Activated CD4-positive, alpha-beta T cell treated with anti-CD3 and anti-CD28 coated beads for 1 hour (primary cell): ENCODE data around the gene MFAP4.

Experiments
- DNase-seq: peaks from one replicate; pipeline ENCODE4 v3.0.0-alpha.2; 2020

The MFAP4 gene

DNA sequence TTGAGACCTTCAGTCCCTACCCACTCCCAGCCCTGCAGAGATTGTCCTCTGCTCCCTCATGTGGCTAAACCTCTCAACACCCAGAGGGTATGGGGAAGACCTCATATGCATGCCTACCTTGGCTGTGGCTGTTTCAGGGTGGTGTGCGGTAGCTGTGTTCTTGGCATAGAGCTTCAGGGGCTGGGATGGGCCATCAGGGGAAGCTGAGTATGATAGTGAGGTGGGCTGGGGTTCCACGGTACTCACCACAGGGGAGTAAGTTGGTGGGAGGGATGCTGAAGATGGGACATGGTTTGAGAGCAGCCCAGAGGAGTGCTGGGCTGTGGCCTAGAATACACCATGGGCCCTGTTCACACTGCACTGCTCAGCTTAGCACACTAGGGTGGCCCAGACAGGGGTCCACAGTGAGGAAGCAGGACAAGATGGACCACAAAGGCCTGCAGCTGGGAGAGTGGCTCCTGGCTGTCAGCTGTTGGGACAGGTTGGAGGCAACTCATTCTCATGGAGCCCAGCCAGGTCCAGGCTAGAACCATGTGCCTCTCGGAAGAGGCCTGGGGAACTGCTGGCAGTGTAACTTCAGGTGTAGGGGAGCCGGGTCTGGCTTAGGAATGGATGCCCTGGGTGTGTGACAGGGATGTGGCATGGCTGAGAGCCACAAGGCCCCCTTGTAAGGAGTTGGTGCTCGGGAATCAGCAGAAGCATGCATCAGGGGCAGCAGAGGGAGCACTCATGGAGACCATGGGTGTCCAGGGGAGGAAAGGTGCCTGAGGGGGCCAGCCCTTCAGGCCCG, 3.1 kb downstream of the MFAP4 start:
- DNase-seq: no peak

- no peak for DNase-seq
Measured at GRCh38 chr17:19382531-19383444, 4.2 kb downstream of the MFAP4 start.

DNA sequence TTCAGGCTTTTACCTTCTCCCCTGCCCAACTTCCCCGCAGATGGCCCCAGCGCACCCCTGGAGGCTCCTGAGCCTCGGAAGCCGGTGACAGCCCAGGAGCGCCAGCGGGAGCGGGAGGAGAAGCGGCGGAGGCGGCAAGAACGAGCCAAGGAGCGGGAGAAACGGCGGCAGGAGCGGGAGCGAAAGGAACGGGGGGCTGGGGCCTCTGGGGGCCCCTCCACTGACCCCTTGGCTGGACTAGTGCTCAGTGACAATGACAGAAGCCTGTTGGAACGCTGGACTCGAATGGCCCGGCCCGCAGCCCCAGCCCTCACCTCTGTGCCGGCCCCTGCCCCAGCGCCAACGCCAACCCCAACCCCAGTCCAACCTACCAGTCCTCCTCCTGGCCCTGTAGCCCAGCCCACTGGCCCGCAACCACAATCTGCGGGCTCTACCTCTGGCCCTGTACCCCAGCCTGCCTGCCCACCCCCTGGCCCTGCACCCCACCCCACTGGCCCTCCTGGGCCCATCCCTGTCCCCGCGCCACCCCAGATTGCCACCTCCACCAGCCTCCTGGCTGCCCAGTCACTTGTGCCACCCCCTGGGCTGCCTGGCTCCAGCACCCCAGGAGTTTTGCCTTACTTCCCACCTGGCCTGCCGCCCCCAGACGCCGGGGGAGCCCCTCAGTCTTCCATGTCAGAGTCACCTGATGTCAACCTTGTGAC, 5.1 kb downstream of the MFAP4 start:
- DNase-seq: no peak

DNA sequence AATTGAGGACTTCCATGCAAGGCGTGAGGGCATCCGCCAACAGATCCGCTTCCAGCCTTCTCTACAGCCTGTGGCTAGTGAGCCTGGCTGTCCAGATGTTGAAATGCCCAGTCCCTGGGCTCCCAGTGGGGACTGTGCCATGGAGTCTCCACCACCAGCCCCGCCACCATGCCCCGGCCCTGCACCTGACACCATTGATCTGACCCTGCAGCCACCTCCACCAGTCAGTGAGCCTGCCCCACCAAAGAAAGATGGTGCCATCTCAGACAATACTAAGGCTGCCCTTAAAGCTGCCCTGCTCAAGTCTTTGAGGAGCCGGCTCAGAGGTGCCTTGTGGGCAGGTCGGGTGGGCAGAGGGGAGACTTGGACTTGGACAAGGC, 5.6 kb downstream of the MFAP4 start:
- DNase-seq: no peak

- no peak for DNase-seq
Measured at GRCh38 chr17:19380481-19381301, 6.3 kb downstream of the MFAP4 start.

DNA sequence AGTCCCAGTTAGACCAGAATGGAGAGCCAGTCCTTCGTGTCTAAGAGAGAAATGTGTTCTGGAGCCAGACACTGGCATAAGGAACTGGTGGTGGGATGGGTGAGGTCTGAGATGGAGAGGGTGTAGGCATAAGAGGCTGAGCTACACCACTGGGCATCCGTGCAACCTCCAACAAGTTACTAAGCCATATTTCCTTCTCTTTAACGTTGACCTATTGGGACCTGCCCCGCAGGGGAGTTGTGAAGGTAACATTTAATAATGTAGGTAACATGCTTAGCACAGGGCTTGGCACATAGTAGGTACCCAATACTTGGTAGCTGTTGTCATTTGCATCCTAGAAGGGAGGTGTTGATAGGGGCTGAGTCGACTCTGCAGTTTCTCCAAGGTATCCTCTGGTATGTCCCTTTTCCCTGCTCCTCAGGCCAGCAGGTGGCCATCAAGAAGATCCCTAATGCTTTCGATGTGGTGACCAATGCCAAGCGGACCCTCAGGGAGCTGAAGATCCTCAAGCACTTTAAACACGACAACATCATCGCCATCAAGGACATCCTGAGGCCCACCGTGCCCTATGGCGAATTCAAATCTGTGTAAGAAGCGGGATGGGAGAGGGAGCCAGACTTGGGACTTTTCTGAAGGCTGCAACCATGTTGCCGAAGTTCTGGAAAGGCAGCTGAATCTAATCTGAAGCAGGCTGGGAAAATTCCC, 7.5 kb downstream of the MFAP4 start:
- DNase-seq: no peak

- DNase-seq: no peak
Measured at GRCh38 chr17:19378416-19379360, 8.3 kb downstream of the MFAP4 start, which contains the start of gene MAPK7. MAPK7 (plus strand) TSS chr17:19378498; CDS start chr17:19378901, 403 bp downstream.

DNA sequence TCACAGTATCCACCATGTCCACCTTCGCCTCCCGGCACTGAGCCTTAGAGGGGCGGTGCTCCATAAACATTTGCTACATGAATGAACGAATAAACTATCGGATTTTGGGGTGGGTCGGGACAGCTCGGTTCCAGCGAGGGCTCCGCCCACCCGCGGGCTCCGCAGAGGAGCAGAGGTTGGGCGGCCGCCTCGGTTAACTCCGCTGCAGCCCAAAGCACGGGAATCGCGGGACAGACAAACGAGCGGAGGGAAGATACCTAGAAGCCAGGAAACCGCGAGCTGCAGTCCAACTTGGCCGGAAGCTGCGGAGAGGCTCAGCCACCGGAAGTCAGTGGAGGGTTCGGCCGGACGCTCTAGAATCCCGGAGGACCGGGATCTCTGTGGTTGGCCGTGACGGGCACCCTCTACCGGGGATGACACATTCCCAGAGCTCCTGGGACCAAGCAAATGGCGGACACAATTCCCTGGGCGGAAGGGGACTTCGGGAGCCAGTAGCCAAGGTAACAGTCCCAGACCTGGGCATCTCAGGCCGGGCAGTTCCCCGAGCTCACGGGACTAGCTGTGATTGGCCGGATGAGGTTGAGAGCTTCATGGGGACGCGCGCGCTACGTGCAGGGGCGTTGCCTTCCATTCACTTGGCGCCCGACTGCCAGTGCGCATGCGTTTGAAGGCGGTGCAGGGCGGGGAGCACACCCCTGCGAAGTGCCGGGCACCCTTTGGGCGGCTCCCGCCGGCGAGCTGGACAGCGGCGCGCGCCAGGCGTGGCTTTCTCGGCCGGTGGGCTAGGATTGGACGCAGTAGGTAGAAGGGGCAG, 9.2 kb downstream of the MFAP4 start:
- peak; percentile 89 for DNase-seq

DNA sequence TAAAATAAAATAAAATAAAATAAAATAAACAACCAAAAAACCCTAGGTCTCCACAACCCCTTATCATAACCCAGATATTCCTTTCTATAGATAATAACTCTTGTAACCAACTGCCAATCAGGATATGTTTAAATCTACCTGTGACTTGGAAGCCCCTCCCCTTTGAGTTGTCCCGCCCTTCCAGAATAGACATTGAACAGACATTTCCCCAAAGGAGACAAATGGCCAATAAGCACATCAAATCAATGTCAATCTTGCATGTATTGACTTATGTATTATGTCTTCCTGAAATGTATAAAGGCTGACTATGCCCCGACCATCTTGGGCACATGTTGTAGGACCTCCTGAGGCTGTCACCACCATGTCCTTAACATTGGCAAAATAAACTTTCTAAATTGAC, 10.2 kb downstream of the MFAP4 start:
- no peak for DNase-seq

DNA sequence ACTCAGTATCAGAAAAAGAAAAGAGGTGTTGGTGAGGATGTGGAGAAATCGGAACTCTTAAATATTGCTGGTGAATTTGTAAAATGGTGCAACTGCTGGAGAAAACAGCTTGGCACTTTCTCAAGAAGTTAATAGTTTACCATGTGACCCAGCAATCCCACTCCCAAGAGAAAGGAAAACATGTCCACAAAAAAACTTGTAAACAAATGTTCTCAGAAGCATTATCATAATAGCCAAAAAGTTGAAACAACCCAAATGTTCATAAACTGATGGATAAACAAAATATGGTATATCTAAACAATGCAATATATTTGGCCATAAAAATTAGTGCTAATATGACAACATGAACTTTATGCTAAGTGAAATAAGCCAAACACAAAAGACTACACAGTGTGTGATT, 11.3 kb downstream of the MFAP4 start:
- no peak for DNase-seq

- DNase-seq: no peak
Measured at GRCh38 chr17:19374136-19374535, 12.9 kb downstream of the MFAP4 start.

DNA sequence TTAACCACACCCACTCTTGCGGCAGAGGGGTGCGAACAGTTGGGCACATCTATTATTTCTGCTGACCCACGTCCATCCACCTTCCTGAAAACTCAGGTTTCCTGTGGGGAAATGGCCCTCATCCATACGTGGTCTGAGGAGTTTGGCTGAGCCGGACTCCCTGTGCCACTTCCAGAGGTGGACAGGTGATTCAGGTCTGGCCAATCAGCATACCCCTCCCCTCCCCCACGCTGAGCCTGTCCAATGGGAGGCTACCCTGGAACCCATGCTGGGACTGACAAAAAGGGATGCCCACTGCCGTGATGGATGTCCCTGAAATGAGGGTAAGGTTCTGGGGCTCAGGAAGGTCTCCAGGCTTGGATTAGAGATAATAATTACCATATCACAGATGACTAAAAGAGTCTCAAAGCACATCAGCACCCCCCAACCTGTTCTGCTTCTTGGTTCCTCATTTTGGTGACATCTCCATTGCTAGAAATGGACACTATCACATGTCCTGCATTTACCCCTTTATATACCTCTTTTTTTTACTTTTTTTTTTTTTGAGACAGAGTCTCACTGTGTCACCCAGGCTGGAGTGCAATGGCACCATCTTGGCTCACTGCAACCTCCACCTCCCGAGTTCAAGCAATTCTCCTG, 14.0 kb downstream of the MFAP4 start:
- DNase-seq: no peak

DNA sequence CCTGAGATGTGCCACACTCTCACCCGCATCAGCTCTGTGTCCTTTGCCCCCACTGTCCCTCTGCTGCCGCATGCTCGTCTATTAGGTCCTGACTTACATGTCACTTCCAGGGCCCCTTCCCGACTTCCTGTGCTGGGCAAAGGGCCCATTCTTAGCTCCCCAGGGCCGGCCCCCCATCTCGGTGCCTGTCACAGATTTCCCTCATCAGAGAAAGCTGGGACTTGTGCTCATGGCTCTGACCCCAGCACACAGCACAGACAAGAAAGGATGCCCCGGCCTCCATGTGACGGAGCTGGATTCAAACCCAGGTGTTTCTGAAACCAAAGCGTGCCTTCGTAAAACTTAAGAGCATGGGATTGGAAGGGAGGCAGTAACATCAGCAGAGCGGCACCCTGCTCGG, 14.6 kb downstream of the MFAP4 start:
- DNase-seq: no peak

DNA sequence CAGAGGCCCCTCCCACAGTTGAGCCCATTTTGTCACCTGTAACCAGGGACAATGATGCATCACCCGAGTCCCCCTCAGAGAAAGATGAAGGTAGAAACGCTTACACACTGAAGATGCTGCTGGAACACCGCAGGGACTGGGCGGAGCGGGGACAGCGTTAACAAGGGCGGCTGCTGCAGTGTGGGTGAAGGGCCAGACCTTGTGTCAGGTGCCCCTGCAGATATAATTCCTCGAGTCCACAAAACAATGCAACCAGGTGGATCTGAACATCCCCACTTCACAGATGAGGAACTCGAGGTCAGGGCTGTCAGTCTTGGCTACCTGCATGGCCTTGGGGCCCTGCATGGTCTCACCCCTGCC, 15.0 kb downstream of the MFAP4 start:
- DNase-seq: no peak

GRCh38 chr17:19371259-19372010, 15.6 kb downstream of the MFAP4 start:
- DNase-seq: no peak

DNA sequence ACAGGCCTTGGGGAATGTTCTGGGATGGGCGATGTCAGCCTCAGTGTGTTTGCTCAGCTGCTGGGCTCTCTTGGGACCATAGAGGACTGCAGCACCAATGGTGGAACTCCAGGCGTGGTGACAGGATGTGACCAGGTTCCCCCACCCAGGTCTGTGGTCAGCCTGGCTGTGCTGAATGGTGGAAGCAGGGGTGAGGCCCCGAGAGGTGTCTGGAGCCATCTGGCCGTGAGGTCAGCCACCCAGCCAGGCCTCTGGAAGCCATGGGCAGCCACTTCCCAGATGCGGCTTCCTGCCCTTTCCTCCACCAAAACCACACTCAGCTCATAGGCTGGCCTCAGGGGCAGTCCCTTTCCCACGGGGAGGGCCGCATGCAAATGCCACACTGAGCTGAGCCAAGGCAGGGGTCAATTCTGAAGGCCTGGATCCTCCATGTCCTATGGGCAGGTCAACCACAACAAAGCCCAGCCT, 16.5 kb downstream of the MFAP4 start:
- no peak for DNase-seq

DNA sequence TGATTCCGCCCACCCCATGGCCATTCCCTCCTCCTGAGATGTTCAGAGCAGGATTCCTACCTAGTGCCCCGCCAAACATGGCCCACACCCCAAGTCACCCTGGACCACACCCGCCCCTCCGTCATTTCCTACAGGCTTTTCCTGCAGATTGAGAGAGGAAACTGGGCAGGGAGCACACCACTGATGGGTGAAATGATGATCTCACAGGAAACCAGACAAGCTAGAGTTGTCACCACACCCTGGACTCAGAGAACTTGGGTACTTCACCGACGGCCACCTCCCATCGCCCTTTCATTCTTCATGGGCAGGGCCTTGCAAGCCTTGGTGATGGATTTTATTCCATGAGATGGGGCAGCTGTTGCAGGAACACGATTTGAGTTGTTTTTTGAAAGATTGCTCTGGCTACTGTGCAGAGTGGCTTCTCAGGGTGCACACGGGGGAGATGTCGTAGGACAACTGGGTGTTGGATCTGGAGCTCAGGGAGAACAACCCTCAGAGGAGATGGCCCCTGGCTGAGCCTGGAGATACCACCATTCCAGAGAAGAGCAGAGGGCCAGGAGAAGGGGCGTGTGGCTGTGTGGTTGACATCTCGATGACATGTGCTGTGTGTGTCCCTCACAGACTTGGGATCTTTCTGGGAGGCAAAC, 17.0 kb downstream of the MFAP4 start:
- no peak for DNase-seq
